Suprapubic skin (tissue), 4 donors: ENCODE data around the gene ZNF836. TPM values are rescaled to one million over a fixed set of nuclear protein-coding genes. Genes with fewer than 3 reads are reported as not detected.

ENCODE experiments used
- DNase-seq, 2 donors: peaks; one replicate each; pipeline ENCODE4 v3.0.0-alpha.2; 2019; ENCODE audit warnings: low spot score in 2 of 2
- H3K27ac ChIP-seq: fragments of 200-600 bp; sonication (generic); one replicate; pipeline ENCODE4 v1.5.1; 2019
- H3K27me3 ChIP-seq: fragments of 200-600 bp; sonication (generic); one replicate; pipeline ENCODE4 v1.5.1; 2019
- H3K36me3 ChIP-seq: fragments of 200-600 bp; sonication (generic); one replicate; pipeline ENCODE4 v1.5.1; 2019
- H3K4me1 ChIP-seq: fragments of 200-600 bp; sonication (generic); one replicate; pipeline ENCODE4 v1.5.1; 2019
- H3K4me3 ChIP-seq: fragments of 200-600 bp; sonication (generic); one replicate; pipeline ENCODE4 v1.5.1; 2019; ENCODE audit warnings: mild to moderate bottlenecking
- H3K9me3 ChIP-seq: fragments of 200-600 bp; sonication (generic); one replicate; pipeline ENCODE4 v1.5.1; 2019
- EP300 ChIP-seq: sonication (generic); formaldehyde crosslinking; IDR thresholded peaks from one replicate; pipeline ENCODE4 v1.6.1; 2017; ENCODE audit warnings: antibody characterized with exemption
- POLR2A ChIP-seq, 2 donors: fragments of 450-650 bp; IDR thresholded peaks; one replicate each; pipeline ENCODE4 v1.6.1; 2017; ENCODE audit warnings: antibody characterized with exemption in 2 of 2, mild to moderate bottlenecking in 2 of 2, moderate library complexity in 2 of 2
- POLR2AphosphoS5 ChIP-seq, 3 donors: sonication (generic); formaldehyde crosslinking; IDR thresholded peaks; one replicate each; pipeline ENCODE4 v1.6.1; 2017; ENCODE audit warnings: antibody characterized with exemption in 3 of 3
- WGBS: methylation state at CpG from one replicate; pipeline ENCODE4 v1.1.5; 2018; 5-methylcytosine and 5-hydroxymethylcytosine counted together
- total RNA-seq, 4 donors: library from RNA; depleted of rRNA; stranded (reverse); fragments of >200 nt; gene quantifications; one replicate each; pipeline ENCODE4 v1.1.0, GENCODE V29; 2016
- TF ChIP-seq, protein P1 (sequence below), 2 donors: fragments of 200-600 bp in 1 of 2; fragments of 450-650 bp in 1 of 2; sonication (generic) in 1 of 2; IDR thresholded peaks; one replicate each; pipeline ENCODE4 v1.5.1; 2016 to 2019; ENCODE audit warnings: antibody characterized with exemption in 2 of 2, mild to moderate bottlenecking in 1 of 2, moderate library complexity in 1 of 2

Gene ZNF836
- 10 to 100 TPM in 3 of 4 donors, 1 to 10 TPM in 1; 7.3 to 25.7 (median 15.9) TPM for total RNA-seq

DNA sequence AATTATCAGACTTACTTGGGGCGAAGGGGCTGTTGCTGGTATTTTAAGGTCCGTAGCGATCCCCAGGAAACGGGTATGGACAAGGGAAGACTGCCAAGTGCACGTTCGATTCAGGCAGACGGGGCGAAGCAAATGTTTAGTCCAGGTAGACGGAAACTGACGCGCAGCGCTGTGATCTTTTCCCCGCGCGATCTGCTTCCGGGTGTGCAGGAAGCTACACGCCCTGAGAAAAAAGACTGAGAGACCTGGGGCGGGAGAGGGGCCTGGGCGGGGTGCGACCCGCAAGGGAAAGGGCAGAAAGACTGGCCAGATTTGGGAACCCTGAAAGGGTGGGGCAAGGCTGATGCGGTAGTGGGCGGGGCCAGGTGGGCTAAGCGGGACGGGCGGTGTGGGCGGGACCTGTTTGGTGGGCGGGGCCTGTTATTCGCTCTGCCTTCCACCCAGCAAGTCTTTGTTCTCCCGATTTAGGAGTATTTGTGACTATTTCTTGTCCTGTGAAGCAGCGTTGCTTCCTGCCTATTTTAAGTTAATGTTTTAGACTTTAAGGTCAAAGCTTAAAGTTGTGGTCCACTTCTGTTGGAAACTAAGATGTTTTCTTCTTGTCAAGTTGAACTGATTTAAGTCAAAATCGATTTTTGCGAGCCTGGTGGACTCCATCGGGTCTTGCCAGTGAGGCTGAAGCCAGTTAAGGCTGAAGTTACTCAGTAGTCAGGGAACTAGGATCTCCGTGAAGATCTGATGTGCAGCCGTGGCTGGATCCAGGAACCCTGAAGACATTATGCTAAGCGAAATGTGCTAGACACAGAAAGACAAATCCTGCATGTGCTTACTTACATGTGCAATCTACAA, at the start of gene ZNF836:
Gene ZNF836, minus strand, starts transcription at position 301 of the 849 bp plus-strand sequence. CDS start 3,549 bp downstream, outside the sequence.
- peaks cover 22% of the 10 kb centered on the region for H3K36me3 ChIP-seq
- peak within 1 kb of the TSS; percentile 75 for H3K4me3 ChIP-seq
- peaks cover 18% of the 10 kb centered on the region for H3K4me1 ChIP-seq
- peak; percentile 95 to 96 for DNase-seq
- H3K27me3 ChIP-seq = no peaks in the 10 kb centered on the region
- WGBS = 3% methylated on average over 37 of the region's 37 CpGs
- TF ChIP-seq EP300 (no peak), POLR2AphosphoS5 (IDR thresholded peaks at IDR 0.05) (peak in 1 of 3 donors; percentile 36)
- peak within 1 kb of the TSS; percentile 84 for H3K27ac ChIP-seq
- H3K9me3 ChIP-seq = no peaks in the 10 kb centered on the region

DNA sequence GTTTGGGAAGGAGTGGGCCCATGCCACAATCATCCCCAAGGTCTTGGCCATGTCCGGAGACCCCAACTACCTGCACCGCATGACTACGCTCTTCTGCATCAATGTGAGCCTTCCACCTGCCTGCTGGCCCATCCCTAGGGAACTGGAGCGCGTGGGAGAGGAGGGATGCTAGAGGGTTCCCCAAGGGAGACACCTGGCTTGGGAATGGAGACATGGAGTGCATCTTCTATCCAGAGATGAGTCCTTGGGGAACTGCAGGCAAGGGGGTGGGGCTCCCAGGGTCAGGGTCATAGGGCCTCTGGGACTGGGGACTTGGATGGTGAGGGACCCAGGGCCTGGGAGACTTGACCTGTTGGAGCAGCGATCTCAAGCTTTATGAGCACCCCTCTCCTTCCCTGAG, 49.6 kb upstream of the ZNF836 start:
- Histone ChIP-seq H3K4me3 (no peak overlapping the region), H3K9me3 (no peaks in the 10 kb centered on the region), H3K27me3 (no peaks in the 10 kb centered on the region), H3K36me3 (peaks cover 98% of the 10 kb centered on the region), H3K27ac (no peak overlapping the region), H3K4me1 (peaks cover 13% of the 10 kb centered on the region)
- TF ChIP-seq, protein P1, sequence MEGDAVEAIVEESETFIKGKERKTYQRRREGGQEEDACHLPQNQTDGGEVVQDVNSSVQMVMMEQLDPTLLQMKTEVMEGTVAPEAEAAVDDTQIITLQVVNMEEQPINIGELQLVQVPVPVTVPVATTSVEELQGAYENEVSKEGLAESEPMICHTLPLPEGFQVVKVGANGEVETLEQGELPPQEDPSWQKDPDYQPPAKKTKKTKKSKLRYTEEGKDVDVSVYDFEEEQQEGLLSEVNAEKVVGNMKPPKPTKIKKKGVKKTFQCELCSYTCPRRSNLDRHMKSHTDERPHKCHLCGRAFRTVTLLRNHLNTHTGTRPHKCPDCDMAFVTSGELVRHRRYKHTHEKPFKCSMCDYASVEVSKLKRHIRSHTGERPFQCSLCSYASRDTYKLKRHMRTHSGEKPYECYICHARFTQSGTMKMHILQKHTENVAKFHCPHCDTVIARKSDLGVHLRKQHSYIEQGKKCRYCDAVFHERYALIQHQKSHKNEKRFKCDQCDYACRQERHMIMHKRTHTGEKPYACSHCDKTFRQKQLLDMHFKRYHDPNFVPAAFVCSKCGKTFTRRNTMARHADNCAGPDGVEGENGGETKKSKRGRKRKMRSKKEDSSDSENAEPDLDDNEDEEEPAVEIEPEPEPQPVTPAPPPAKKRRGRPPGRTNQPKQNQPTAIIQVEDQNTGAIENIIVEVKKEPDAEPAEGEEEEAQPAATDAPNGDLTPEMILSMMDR (IDR thresholded peaks at IDR 0.05) = no peak
- no peak for TF ChIP-seq POLR2AphosphoS5 (IDR thresholded peaks at IDR 0.05)
- no peak for TF ChIP-seq EP300
- no peak for TF ChIP-seq POLR2A (IDR thresholded peaks at IDR 0.05)
- DNase-seq = no peak
- WGBS = 91% methylated on average over 5 of the region's 6 CpGs

GRCh38 chr19:52219611-52220010, 48.2 kb upstream of the ZNF836 start:
- H3K9me3 ChIP-seq = no peaks in the 10 kb centered on the region
- H3K36me3 ChIP-seq = peaks cover 99% of the 10 kb centered on the region
- H3K27ac ChIP-seq = no peak overlapping the region
- WGBS = 90% methylated on average over 4 of the region's 8 CpGs
- peak in 1 of 2 donors; percentile 47 for DNase-seq
- TF ChIP-seq, protein P1 (IDR thresholded peaks at IDR 0.05) = no peak
- TF ChIP-seq POLR2A (IDR thresholded peaks at IDR 0.05) = no peak
- no peak for TF ChIP-seq POLR2AphosphoS5 (IDR thresholded peaks at IDR 0.05)
- TF ChIP-seq EP300 = no peak
- no peak overlapping the region for H3K4me3 ChIP-seq
- H3K4me1 ChIP-seq = peaks cover 13% of the 10 kb centered on the region
- no peaks in the 10 kb centered on the region for H3K27me3 ChIP-seq

DNA sequence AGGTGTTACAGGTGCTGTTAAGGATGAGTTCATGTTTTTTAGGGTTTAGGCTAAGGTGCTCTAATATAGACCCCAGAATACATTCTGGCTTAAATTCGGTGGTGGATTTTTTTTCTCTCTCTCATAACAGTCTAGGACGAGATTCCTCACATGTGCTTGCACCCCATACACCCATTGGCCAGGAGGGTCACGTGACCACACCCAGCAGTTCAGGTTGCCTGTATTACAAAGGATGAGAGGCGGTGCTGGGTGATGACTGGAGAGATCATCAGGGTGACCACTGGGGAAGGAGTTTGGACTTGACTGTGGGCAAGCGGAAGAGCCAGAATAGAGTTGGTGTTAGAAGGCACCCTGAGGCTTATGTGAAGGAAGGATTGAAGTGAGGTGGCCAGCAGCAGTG, 46.2 kb upstream of the ZNF836 start:
- no peak for TF ChIP-seq EP300
- no peak for TF ChIP-seq POLR2AphosphoS5 (IDR thresholded peaks at IDR 0.05)
- TF ChIP-seq POLR2A (IDR thresholded peaks at IDR 0.05) = no peak
- TF ChIP-seq, protein P1 (IDR thresholded peaks at IDR 0.05) = no peak
- peak in 1 of 2 donors; percentile 45 for DNase-seq
- 86% methylated on average over 5 of the region's 5 CpGs for WGBS
- Histone ChIP-seq H3K27me3 (no peaks in the 10 kb centered on the region), H3K4me1 (peaks cover 13% of the 10 kb centered on the region), H3K27ac (no peak overlapping the region), H3K36me3 (peaks cover 99% of the 10 kb centered on the region), H3K4me3 (no peak overlapping the region), H3K9me3 (no peaks in the 10 kb centered on the region)

GRCh38 chr19:52216401-52216800, 45.0 kb upstream of the ZNF836 start:
- H3K27me3 ChIP-seq = no peaks in the 10 kb centered on the region
- H3K36me3 ChIP-seq = peaks cover 99% of the 10 kb centered on the region
- no peak overlapping the region for H3K27ac ChIP-seq
- 100% methylated on average over 3 of the region's 3 CpGs for WGBS
- H3K4me3 ChIP-seq = no peak overlapping the region
- peak in 1 of 2 donors; percentile 62 for DNase-seq
- no peak for TF ChIP-seq EP300
- TF ChIP-seq, protein P1 (IDR thresholded peaks at IDR 0.05) = no peak
- no peak for TF ChIP-seq POLR2AphosphoS5 (IDR thresholded peaks at IDR 0.05)
- no peak for TF ChIP-seq POLR2A (IDR thresholded peaks at IDR 0.05)
- no peaks in the 10 kb centered on the region for H3K9me3 ChIP-seq
- H3K4me1 ChIP-seq = peaks cover 13% of the 10 kb centered on the region
